NCI-H526 treated with DMSO at 0.1 percent for 48 hours (cell line): Measurements from ENCODE around the gene DMAC2L.
"Not testable (repeated sequence)": the region's sequence is repeated elsewhere in the genome, so short reads cannot be mapped to it uniquely, and the experiment has no call there.

Experiments used
- DNase-seq: peaks from one replicate; lab custom pipeline; 2025; lab: John Stamatoyannopoulos, UW

The DMAC2L gene, protein sequence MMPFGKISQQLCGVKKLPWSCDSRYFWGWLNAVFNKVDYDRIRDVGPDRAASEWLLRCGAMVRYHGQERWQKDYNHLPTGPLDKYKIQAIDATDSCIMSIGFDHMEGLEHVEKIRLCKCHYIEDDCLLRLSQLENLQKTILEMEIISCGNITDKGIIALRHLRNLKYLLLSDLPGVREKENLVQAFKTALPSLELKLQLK

GRCh38 chr14:50311972-50312733, at the start of gene DMAC2L, which contains the start of gene L2HGDH:
TSS of gene DMAC2L (plus strand) at chr14:50312324. CDS start at chr14:50321488, 9,164 bp downstream.
TSS of gene L2HGDH (minus strand) at chr14:50312229. CDS start at chr14:50312150, 79 bp downstream.
- DNase-seq, result peak; percentile 96

GRCh38 chr14:50262865-50263264, 49.3 kb upstream of the DMAC2L start:
- DNase-seq, result no peak

GRCh38 chr14:50263321-50263720, 48.8 kb upstream of the DMAC2L start:
- no peak for DNase-seq

DNA sequence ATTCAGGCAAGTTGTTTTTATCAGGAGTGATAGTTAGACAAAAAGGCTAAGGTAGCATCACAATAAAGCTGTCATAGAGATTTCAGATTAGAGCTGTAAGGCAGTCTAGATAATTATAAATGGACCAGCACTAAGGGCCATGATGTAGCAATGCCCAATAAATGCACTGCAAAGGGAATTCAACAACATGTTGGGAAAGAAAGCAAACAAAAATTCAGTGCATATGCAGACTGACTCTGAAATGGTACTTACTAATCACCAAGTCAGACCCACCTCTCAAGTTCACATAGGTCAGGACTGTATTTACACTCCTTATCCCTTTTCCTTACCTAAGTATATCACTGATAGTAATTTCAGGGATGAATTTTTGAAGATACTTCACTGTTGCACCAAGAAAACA, 47.1 kb upstream of the DMAC2L start:
- no peak for DNase-seq

GRCh38 chr14:50270932-50271331, 41.2 kb upstream of the DMAC2L start:
- no peak for DNase-seq

DNA sequence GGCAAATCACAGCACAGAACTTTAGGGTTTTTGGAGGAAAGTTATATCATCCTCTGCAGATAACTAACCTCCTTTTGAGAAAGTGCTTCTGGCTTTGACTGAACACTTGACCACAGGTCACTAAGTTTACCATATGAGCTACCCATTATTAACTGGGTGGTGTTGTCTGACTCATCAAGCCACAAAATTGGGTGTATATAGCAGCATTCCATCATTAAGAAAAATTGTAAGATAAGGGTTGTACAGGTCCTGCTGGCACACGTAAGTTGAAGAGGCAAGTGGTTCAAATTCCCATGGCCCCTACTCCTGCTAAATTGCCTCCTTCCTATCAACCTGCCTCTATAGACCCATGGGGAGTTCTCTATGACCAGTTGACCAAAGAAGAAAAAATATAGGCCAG, 39.6 kb upstream of the DMAC2L start:
- no peak for DNase-seq

DNA sequence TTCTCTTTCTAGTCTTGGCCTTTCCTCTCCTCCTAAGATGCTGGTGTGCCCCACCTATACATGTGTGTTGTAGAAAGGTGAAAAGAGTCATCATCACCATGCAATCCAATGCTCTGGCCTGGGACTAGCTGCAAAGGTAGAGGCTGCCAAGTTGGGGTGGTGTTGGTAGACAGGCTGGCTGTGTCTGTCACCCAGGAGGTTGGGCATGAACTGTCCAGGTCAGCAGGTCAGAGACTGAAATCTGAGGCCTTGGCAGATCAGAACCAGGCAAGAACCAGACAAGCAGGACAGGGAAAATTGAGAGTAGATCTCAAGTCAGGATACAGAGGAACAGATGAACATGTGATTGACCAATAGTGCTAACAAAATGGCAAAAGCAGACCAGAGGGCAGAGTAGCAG, 26.3 kb upstream of the DMAC2L start:
- DNase-seq, result no peak

DNA sequence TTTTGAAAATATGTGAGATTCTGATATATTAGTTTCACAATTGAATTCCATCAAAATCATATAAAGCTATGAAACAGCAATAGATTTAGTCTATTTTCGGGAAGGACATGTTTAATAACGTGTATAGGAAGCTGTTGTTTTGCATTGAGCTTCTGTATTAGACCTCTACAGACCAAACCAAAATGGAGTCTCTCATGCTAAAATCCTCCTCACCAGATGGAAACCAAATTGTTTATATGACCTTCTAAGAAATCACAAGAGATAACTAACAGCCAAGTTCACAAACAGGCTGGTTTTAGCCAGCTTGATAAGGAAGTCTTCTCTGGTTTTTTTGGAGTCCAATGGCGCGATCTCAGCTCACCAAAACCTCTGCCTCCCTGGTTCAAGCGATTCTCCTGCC, 24.0 kb upstream of the DMAC2L start:
- no peak for DNase-seq

- DNase-seq, result no peak
Measured at GRCh38 chr14:50290306-50290705, 21.8 kb upstream of the DMAC2L start.

DNA sequence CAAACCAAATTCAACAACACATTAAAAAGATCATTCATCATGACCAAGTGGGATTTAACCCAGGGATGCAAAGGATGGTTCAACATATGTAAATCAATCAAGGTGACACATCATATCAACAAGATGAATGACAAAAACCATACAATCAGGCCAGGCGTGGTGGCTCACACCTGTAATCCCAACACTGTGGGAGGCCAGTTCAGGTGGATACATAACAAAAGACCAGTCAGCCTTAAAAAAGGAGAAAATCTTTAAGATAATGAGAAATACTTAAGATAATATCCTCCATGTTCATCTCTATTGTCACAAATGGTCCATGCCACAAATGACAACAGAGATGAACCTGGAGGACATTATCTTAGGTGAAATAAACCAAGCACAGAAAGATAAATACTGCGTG, 12.5 kb upstream of the DMAC2L start:
- no peak for DNase-seq

DNA sequence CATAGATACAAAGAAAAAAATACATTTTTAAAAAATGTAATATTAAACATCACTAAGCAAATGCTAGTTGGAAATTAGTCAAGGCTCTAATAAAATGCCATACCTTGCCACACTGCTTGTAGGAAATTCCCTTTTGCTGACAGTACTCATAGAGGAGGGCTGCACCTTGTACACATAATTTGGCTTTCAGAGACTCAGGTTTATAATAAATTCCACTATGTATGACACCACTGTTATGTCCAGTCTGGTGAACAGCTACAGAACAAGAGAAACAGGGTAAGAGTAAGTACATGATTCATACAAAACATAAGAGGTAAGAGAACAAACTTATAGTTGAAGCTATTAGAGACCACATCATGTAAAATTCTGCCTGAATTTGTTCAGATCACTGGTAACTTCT, 10.2 kb upstream of the DMAC2L start:
- no peak for DNase-seq

GRCh38 chr14:50303744-50304471, 8.2 kb upstream of the DMAC2L start:
- no peak for DNase-seq

- no peak for DNase-seq
Measured at GRCh38 chr14:50308363-50308915, 3.7 kb upstream of the DMAC2L start.

GRCh38 chr14:50310445-50310844, 1.7 kb upstream of the DMAC2L start:
- DNase-seq, result no peak

DNA sequence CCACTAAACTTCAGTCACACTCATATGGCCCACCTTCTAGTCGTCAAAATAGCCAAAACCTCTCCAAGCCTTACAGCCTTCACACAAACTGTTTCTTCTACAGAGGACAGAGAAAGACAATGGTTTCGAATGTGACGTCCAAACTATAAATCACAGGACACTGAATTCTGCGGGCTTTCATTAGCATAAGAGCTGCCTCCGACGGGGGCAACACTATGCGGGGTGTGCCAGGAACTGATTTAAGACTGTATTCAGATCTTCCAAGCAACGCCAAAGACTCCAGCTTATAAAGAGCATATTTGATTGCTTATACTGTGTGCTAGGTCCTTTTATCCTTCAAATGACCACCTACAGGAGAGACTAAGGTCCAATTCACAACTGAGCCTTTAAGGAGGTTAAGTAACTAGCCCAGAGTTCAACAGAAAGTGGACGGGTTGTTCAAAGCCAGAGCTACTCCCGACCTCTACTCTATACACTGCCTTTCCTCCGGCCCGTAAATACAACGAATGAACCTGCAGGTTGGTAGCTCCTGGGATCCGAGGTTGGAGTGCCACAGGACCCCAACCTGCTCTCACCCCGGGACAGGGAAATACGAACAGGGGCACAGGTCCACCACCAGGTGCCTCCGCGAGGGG, 670 bp upstream of the DMAC2L start:
- no peak for DNase-seq

- DNase-seq, result peak; percentile 88
Measured at GRCh38 chr14:50312734-50313054, 570 bp downstream of the DMAC2L start.

GRCh38 chr14:50314098-50314497, 2.0 kb downstream of the DMAC2L start:
- not testable (repeated sequence) for DNase-seq

DNA sequence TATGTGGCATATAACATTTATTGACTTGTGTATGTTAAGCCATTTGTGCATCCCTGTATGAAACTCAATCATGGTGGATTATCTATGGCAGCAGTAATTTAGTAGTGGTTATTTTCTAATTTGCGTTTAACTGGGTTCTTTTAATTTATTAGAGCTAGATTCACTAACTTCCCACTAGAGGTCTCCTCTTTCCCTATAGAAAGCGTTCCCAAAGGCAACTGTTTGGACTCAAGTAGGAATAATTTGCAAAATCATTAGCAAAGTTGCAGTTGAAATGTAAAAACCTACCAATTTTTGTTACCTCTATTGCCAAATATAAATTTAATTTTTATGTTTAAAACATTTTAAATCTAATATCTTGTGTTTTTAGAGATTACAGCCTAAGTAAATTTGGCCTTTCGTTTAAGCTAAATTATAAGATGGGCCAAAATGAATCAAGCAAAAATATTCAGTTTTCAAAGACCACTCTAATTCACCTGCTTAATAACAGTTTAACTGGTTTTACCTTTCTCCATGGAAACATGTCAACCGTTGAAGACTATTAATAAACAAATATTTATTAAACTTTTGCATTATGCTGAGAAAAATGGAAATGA, 6.0 kb downstream of the DMAC2L start:
- DNase-seq, result peak; percentile 56

DNA sequence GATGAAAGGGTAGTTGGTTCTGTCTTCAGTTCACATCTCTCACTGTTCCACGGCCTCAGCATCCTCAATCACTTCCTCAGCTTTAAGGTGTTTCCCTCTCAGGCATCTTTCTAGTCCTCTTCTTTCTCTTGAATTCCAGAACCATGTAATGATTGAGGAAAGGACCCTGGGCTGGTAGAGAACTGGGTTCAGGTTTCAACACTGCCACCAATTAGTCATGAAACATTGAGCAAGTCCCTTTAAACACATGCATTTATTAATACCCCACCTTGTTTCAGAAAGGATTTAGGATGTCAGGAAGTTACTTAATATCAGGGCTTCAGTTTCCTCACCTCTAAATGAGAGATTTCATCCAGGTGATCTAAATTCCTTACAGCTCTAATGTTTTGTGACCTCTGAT, 7.2 kb downstream of the DMAC2L start:
- DNase-seq, result no peak

GRCh38 chr14:50319721-50320120, 7.6 kb downstream of the DMAC2L start:
- DNase-seq, result no peak

DNA sequence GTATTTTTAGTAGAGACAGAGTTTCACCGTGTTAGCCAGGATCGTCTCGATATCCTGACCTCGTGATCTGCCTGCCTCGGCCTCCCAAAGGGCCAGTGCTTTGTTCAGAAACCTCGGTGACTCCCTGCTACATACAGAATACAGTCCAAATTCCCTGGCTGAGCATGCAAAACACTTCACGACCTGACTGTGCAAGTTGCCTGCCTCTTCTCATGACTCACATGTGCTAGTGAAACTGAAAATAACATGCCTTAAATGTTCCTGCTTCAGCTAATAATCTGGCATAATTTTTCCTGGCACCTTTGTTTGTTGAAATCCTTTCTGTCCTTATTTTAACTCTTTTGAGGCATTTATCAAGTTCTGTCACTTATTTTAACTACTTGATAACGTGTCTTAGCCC, 8.2 kb downstream of the DMAC2L start:
- no peak for DNase-seq
